Panc1 (cell line): ENCODE data around the gene PAOX. TPM values are rescaled to one million over a fixed set of nuclear protein-coding genes. Genes with fewer than 3 reads are reported as not detected.
"Not testable (repeated sequence)": the region's sequence is repeated elsewhere in the genome, so short reads cannot be mapped to it uniquely, and the experiment has no call there.

Experiments used
- ATAC-seq: fragments of 200-7000 bp; cut with Tn5 transposase; 2 replicates; pipeline ENCODE4 v1.9.1; 2020; ENCODE audit warnings: mild to moderate bottlenecking, moderate library complexity
- BruUV-seq: library from RNA; stranded (reverse); fragments of 400-500 nt; replicated peaks from 2 replicates; lab custom pipeline; 2021; lab: Mats Ljungman, UMichigan
- CTCF ChIA-PET: fragments of 300-600 bp; sonication (Branson Sonifier 250); formaldehyde crosslinking; loops from one replicate; lab custom pipeline; 2022; ENCODE audit warnings: antibody characterized with exemption; lab: Charles Lee
- POLR2A ChIA-PET: fragments of 300-600 bp; sonication (Branson Sonifier 250); formaldehyde crosslinking; loops from one replicate; lab custom pipeline; 2022; ENCODE audit warnings: antibody characterized with exemption; lab: Charles Lee
- DNase-seq: peaks from one replicate; pipeline ENCODE4 v3.0.0-alpha.2; 2010; ENCODE audit warnings: low read depth, low spot score
- H3K27ac ChIP-seq: 2 replicates; pipeline ENCODE4 v1.5.1; 2011; ENCODE audit warnings: mild to moderate bottlenecking, low read length, inconsistent platforms
- H3K27me3 ChIP-seq: fragments of 200-500 bp; sonication (Bioruptor generic); 2 replicates; pipeline ENCODE4 v1.6.0; 2014; ENCODE audit warnings: low read length, inconsistent platforms; ENCODE audit not compliant: control insufficient read depth, insufficient read depth
- H3K36me3 ChIP-seq: fragments of 200-500 bp; sonication (Bioruptor generic); 2 replicates; pipeline ENCODE4 v1.5.1; 2014; ENCODE audit warnings: inconsistent platforms, mild to moderate bottlenecking, low read length, moderate library complexity; ENCODE audit not compliant: control insufficient read depth, insufficient read depth
- H3K4me1 ChIP-seq: 2 replicates; pipeline ENCODE4 v1.5.1; 2011; ENCODE audit warnings: inconsistent platforms, mild to moderate bottlenecking, low read length, moderate library complexity; ENCODE audit not compliant: control insufficient read depth, insufficient read depth
- H3K4me3 ChIP-seq, 2 experiments: 2 replicates each; pipeline ENCODE4 v1.5.1; 2011 to 2012; ENCODE audit warnings: low read depth in 2 of 2, low read length in 2 of 2, mild to moderate bottlenecking in 2 of 2, inconsistent platforms in 1 of 2, moderate library complexity in 1 of 2
- H3K9me3 ChIP-seq: fragments of 200-500 bp; sonication (Bioruptor generic); 2 replicates; pipeline ENCODE4 v1.5.1; 2014; ENCODE audit warnings: low read depth, mild to moderate bottlenecking, inconsistent platforms, low read length, moderate library complexity; ENCODE audit not compliant: control insufficient read depth, insufficient read depth
- POLR2AphosphoS5 ChIP-seq: IDR thresholded peaks from 2 replicates; pipeline ENCODE4 v1.6.1; 2012; ENCODE audit warnings: mild to moderate bottlenecking, low read depth, low read length, moderate library complexity
- SIN3A ChIP-seq: IDR thresholded peaks from 2 replicates; pipeline ENCODE4 v1.6.1; 2012; ENCODE audit warnings: low read depth, mild to moderate bottlenecking, low read length, moderate library complexity, borderline replicate concordance; ENCODE audit not compliant: insufficient read depth
- TCF7L2 ChIP-seq: IDR thresholded peaks from 2 replicates; pipeline ENCODE4 v1.6.1; 2011; ENCODE audit warnings: mild to moderate bottlenecking, low read depth, low read length, inconsistent platforms
- in situ Hi-C: cut with HindIII; loops from 2 replicates; pipeline ENCODE4 v1.10.0; 2016; ENCODE audit warnings: low sequenced_read_pairs, low pct_unique_long_range_greater_than_20kb
- intact Hi-C: fragments of 100-400 bp; cut with micrococcal nuclease; formaldehyde crosslinking; loops from one replicate; pipeline ENCODE4 v1.10.0; 2022; ENCODE audit not compliant: unreplicated experiment
- total RNA-seq: library from RNA; stranded (reverse); gene quantifications from one replicate; pipeline ENCODE4 v1.2.1, GENCODE V29; 2021; ENCODE audit not compliant: unreplicated experiment
- TF ChIP-seq, protein P1 (sequence below): fragments of 450-650 bp; IDR thresholded peaks from 2 replicates; pipeline ENCODE4 v1.5.1; 2017; ENCODE audit warnings: mild to moderate bottlenecking
- TF ChIP-seq, protein P2 (sequence below), 2 experiments: IDR thresholded peaks; 2 replicates each; pipeline ENCODE4 v1.6.1; 2011 to 2012; ENCODE audit warnings: low read depth in 2 of 2, control low read depth in 1 of 2, low read length in 1 of 2, mild to moderate bottlenecking in 1 of 2, moderate library complexity in 1 of 2; ENCODE audit not compliant: insufficient read depth in 1 of 2

Gene PAOX
- total RNA-seq, 1 experiment from 2014 or later = 9.3 TPM

- no peaks in the 10 kb centered on the region for H3K27me3 ChIP-seq
- POLR2A ChIA-PET = no interaction called here
- intact Hi-C loops = no loop called here
- ATAC-seq (no peak), DNase-seq (no peak)
- in situ Hi-C loops = no loop called here
- H3K4me3 ChIP-seq = no peak overlapping the region
- H3K9me3 ChIP-seq = no peaks in the 10 kb centered on the region
- BruUV-seq = no TSS peak
- H3K27ac ChIP-seq = no peak overlapping the region
- H3K4me1 ChIP-seq = 0 out of 2 replicates have a peak, but pooled peaks cover 3% of the 10 kb centered on the region
- H3K36me3 ChIP-seq = no peaks in the 10 kb centered on the region
- TF ChIP-seq, protein P1, sequence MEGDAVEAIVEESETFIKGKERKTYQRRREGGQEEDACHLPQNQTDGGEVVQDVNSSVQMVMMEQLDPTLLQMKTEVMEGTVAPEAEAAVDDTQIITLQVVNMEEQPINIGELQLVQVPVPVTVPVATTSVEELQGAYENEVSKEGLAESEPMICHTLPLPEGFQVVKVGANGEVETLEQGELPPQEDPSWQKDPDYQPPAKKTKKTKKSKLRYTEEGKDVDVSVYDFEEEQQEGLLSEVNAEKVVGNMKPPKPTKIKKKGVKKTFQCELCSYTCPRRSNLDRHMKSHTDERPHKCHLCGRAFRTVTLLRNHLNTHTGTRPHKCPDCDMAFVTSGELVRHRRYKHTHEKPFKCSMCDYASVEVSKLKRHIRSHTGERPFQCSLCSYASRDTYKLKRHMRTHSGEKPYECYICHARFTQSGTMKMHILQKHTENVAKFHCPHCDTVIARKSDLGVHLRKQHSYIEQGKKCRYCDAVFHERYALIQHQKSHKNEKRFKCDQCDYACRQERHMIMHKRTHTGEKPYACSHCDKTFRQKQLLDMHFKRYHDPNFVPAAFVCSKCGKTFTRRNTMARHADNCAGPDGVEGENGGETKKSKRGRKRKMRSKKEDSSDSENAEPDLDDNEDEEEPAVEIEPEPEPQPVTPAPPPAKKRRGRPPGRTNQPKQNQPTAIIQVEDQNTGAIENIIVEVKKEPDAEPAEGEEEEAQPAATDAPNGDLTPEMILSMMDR = no peak
- TF ChIP-seq, protein P2, sequence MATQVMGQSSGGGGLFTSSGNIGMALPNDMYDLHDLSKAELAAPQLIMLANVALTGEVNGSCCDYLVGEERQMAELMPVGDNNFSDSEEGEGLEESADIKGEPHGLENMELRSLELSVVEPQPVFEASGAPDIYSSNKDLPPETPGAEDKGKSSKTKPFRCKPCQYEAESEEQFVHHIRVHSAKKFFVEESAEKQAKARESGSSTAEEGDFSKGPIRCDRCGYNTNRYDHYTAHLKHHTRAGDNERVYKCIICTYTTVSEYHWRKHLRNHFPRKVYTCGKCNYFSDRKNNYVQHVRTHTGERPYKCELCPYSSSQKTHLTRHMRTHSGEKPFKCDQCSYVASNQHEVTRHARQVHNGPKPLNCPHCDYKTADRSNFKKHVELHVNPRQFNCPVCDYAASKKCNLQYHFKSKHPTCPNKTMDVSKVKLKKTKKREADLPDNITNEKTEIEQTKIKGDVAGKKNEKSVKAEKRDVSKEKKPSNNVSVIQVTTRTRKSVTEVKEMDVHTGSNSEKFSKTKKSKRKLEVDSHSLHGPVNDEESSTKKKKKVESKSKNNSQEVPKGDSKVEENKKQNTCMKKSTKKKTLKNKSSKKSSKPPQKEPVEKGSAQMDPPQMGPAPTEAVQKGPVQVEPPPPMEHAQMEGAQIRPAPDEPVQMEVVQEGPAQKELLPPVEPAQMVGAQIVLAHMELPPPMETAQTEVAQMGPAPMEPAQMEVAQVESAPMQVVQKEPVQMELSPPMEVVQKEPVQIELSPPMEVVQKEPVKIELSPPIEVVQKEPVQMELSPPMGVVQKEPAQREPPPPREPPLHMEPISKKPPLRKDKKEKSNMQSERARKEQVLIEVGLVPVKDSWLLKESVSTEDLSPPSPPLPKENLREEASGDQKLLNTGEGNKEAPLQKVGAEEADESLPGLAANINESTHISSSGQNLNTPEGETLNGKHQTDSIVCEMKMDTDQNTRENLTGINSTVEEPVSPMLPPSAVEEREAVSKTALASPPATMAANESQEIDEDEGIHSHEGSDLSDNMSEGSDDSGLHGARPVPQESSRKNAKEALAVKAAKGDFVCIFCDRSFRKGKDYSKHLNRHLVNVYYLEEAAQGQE (IDR thresholded peaks at IDR 0.05; ENCODE audit: insufficient read depth in 1 of 2, low read depth in 2 of 2, low read length in 1 of 2) = no peak
- no peak for TF ChIP-seq SIN3A
- TF ChIP-seq POLR2AphosphoS5 = no peak
- TF ChIP-seq TCF7L2 = no peak
- CTCF ChIA-PET = no interaction called here
These were observed 5.0 kb downstream of the PAOX start for GRCh38 chr10:133384071-133384470.

- BruUV-seq = no TSS peak
- TF ChIP-seq, protein P2 (IDR thresholded peaks at IDR 0.05; ENCODE audit: insufficient read depth in 1 of 2, low read depth in 2 of 2, low read length in 1 of 2) = no peak
- TF ChIP-seq TCF7L2 (no peak), POLR2AphosphoS5 (no peak), SIN3A (no peak)
- TF ChIP-seq, protein P1 = no peak
- no peaks in the 10 kb centered on the region for H3K36me3 ChIP-seq
- H3K27ac ChIP-seq = no peak overlapping the region
- no peak for ATAC-seq
- CTCF ChIA-PET = no interaction called here
- POLR2A ChIA-PET = no interaction called here
- H3K27me3 ChIP-seq = no peaks in the 10 kb centered on the region
- no peak for DNase-seq
- intact Hi-C loops = no loop called here
- no peak overlapping the region for H3K4me3 ChIP-seq
- in situ Hi-C loops = no loop called here
- no peaks in the 10 kb centered on the region for H3K9me3 ChIP-seq
- H3K4me1 ChIP-seq = no peaks in the 10 kb centered on the region
These were observed 6.2 kb downstream of the PAOX start for GRCh38 chr10:133385214-133385613.

GRCh38 chr10:133386951-133387350 is 7.9 kb downstream of the PAOX start:
- in situ Hi-C loops, ATAC-seq, CTCF ChIA-PET, BruUV-seq, DNase-seq, H3K4me3 ChIP-seq, POLR2A ChIA-PET, intact Hi-C loops, H3K9me3 ChIP-seq, H3K4me1 ChIP-seq, H3K36me3 ChIP-seq, H3K27ac ChIP-seq, H3K27me3 ChIP-seq: not testable (repeated sequence)
